T-helper 2 cell treated with Interferon-gamma antibody and Interleukin-4, amounts not matched to agents 5 μg/mL and 100 μg/mL, for 36 hours (primary cell): Measurements from ENCODE around the gene PHF2.

Experiments used
- DNase-seq: peaks from one replicate; pipeline ENCODE4 v3.0.0; 2021; ENCODE audit warnings: low spot score
- H3K27ac Mint-ChIP-seq: one replicate; pipeline ENCODE4 v1.8.0; 2021; ENCODE audit warnings: mild to moderate bottlenecking, mixed read lengths
- H3K27me3 Mint-ChIP-seq: one replicate; pipeline ENCODE4 v1.8.0; 2021; ENCODE audit warnings: low read depth, mixed read lengths
- H3K36me3 Mint-ChIP-seq: one replicate; pipeline ENCODE4 v1.8.0; 2021; ENCODE audit warnings: low read depth, mixed read lengths
- H3K4me1 Mint-ChIP-seq: one replicate; pipeline ENCODE4 v1.8.0; 2021; ENCODE audit warnings: low read depth, mixed read lengths
- H3K4me3 Mint-ChIP-seq: one replicate; pipeline ENCODE4 v1.8.0; 2022; ENCODE audit warnings: mild to moderate bottlenecking, moderate library complexity, mixed read lengths
- H3K9me3 Mint-ChIP-seq: one replicate; pipeline ENCODE4 v1.8.0; 2021; ENCODE audit warnings: mixed read lengths

Gene PHF2

DNA sequence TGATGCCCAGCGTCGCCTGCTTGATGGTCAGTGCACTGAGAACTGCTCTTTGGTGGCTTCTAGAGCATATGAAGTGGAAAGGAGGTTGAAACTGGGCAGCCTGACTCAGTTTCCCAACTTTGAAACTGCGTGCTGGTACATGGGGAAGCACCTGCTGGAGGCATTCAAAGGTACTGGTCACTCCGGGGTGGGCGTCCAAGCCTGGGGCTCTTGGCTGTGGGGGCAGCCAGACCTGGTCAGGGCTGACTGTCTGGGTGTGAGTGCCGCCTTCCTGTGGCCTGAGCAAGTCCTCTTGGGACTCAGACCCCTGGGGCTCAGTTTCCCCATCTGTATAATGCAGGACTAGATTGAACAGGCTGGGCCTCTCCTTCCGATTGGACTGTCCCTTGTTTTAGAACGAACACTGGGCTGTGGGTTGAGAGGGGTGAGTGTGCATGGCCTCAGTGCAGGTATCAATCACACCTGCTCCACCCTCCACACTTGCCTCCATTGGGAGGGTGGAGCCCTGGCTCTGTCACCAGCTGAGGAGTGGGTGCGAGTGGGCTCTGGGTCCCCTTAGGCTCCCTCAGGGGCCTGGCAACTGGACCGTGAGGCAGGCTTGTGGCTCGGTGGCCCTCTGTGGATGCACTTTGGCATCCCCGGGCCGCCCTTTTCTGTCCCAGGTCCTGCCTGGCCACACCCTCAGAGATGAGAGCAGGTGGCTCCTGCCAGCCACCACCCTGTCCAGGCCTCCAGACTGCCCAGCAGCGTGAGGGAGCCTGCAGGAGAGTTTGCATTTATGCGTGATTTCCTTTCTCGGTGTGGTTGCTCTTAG is 80.2 kb downstream of the PHF2 start:
- Mint-ChIP-seq H3K4me3 (no peak overlapping the region), H3K36me3 (peaks cover 14% of the 10 kb centered on the region), H3K4me1 (no peaks in the 10 kb centered on the region), H3K27me3 (no peaks in the 10 kb centered on the region), H3K9me3 (no peaks in the 10 kb centered on the region), H3K27ac (no peak overlapping the region)
- no peak for DNase-seq

DNA sequence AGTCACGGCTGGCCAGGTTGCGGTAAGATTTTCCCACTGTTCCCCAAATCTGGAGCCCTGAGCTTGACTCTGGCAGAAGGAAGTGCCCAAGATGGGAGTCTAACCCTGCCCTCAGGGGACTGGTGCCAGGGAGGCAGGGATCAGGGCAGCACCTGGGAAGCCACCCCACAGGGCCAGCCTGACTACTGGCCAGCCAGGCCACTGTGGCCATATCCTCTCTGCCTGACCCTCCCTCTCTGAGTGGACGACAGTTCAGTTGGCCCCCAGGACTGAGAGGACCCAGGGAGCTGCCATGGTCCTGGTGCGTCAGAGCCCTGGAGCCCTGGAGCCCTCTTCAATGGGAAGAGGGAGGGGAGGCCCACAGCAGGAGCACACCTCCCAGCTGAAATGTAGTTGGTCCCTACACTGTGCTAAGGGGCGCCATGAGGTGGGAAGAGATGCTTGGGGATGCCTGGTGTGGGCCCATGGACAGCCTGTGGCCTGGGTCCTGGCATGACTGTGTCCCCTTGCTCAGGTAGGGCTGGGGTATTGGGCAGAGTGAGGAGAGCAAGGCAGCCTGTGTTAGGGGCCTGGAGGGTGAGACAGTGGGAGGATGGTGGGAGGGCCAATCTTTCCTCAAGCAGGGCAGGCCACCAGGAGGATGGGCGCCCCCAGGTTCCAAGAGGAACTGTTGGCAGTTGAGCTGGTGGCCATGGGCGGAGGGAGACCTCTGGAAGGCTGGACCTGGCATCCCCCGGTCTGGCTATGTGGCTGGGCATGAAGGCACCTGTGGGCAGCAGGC is 81.1 kb downstream of the PHF2 start:
- no peaks in the 10 kb centered on the region for H3K9me3 Mint-ChIP-seq
- H3K36me3 Mint-ChIP-seq, result peaks cover 10% of the 10 kb centered on the region
- no peak overlapping the region for H3K27ac Mint-ChIP-seq
- no peak for DNase-seq
- H3K27me3 Mint-ChIP-seq, result no peaks in the 10 kb centered on the region
- H3K4me3 Mint-ChIP-seq, result no peak overlapping the region
- H3K4me1 Mint-ChIP-seq, result no peaks in the 10 kb centered on the region

GRCh38 chr9:93658184-93658925 is 82.0 kb downstream of the PHF2 start:
- no peak for DNase-seq
- no peak overlapping the region for H3K27ac Mint-ChIP-seq

GRCh38 chr9:93659044-93659836 is 82.9 kb downstream of the PHF2 start:
- no peak for DNase-seq
- Mint-ChIP-seq H3K4me3 (no peak overlapping the region), H3K9me3 (no peaks in the 10 kb centered on the region), H3K36me3 (peaks cover 3% of the 10 kb centered on the region), H3K4me1 (no peaks in the 10 kb centered on the region), H3K27me3 (no peaks in the 10 kb centered on the region), H3K27ac (no peak overlapping the region)

More at GRCh38 chr9:93658184-93658925, 82.0 kb downstream of the PHF2 start:
- Mint-ChIP-seq H3K36me3 (peaks cover 5% of the 10 kb centered on the region), H3K4me3 (no peak overlapping the region), H3K4me1 (no peaks in the 10 kb centered on the region), H3K9me3 (no peaks in the 10 kb centered on the region), H3K27me3 (no peaks in the 10 kb centered on the region)

DNA sequence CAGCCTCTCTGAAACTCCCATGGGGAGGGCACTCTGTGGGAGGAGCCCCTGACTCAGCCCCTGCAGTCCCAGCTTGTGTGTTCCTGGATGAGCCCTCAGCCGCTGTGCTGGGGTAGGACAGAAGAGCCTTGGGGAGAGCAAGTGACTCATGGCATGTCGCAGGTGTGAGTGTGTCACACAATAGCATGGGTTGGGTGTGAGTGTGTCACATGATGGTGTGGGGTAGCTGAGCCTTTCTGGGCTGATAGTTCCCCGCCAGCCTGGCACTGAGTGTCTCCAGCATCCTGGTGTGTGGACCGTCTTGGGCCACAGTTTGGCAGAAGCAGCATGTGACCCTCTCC is 83.4 kb downstream of the PHF2 start:
- no peak for DNase-seq
- Mint-ChIP-seq H3K36me3 (peaks cover 6% of the 10 kb centered on the region), H3K27ac (no peak overlapping the region), H3K4me3 (no peak overlapping the region), H3K27me3 (no peaks in the 10 kb centered on the region), H3K9me3 (no peaks in the 10 kb centered on the region), H3K4me1 (no peaks in the 10 kb centered on the region)

DNA sequence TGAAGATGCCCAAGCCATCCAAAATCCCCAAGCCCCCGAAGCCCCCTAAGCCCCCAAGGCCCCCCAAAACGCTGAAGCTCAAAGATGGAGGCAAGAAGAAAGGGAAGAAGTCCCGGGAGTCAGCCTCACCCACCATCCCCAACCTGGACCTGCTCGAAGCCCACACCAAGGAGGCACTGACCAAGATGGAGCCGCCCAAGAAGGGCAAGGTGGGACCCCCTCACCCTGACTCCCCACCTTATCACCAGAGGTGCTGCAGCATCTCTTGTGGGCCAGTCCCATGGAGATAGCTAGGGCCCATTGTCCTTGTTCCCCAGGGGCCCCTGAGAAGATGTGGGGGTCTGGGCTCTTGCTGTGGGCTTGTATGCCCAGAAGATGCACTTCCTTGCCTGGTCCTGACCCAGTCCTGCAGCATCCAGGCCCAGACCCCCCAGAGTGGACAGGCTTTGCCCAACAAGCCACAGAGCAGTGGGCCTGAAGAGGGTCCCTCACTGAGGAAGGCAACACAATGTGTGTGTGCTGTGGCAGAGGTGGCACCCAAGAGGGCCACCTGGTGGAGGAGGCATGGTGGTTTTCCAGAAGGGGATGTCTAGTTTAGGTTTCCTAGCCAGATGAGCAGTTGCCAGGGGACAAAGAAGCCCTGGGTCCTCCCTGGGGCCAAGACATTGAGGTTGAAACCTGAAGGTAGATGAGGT is 84.1 kb downstream of the PHF2 start:
- H3K27me3 Mint-ChIP-seq, result no peaks in the 10 kb centered on the region
- DNase-seq, result no peak
- no peak overlapping the region for H3K4me3 Mint-ChIP-seq
- peaks cover 6% of the 10 kb centered on the region for H3K36me3 Mint-ChIP-seq
- H3K27ac Mint-ChIP-seq, result no peak overlapping the region
- no peaks in the 10 kb centered on the region for H3K9me3 Mint-ChIP-seq
- H3K4me1 Mint-ChIP-seq, result no peaks in the 10 kb centered on the region

GRCh38 chr9:93661591-93661990 is 85.2 kb downstream of the PHF2 start:
- no peak for DNase-seq
- no peaks in the 10 kb centered on the region for H3K9me3 Mint-ChIP-seq
- H3K27me3 Mint-ChIP-seq, result no peaks in the 10 kb centered on the region
- H3K4me3 Mint-ChIP-seq, result no peak overlapping the region
- H3K36me3 Mint-ChIP-seq, result peaks cover 6% of the 10 kb centered on the region
- no peak overlapping the region for H3K27ac Mint-ChIP-seq
- no peaks in the 10 kb centered on the region for H3K4me1 Mint-ChIP-seq

GRCh38 chr9:93662016-93662638 is 85.7 kb downstream of the PHF2 start:
- H3K27me3 Mint-ChIP-seq, result no peaks in the 10 kb centered on the region
- no peaks in the 10 kb centered on the region for H3K4me1 Mint-ChIP-seq
- DNase-seq, result no peak
- no peak overlapping the region for H3K27ac Mint-ChIP-seq
- no peaks in the 10 kb centered on the region for H3K9me3 Mint-ChIP-seq
- H3K36me3 Mint-ChIP-seq, result peaks cover 6% of the 10 kb centered on the region
- H3K4me3 Mint-ChIP-seq, result no peak overlapping the region

DNA sequence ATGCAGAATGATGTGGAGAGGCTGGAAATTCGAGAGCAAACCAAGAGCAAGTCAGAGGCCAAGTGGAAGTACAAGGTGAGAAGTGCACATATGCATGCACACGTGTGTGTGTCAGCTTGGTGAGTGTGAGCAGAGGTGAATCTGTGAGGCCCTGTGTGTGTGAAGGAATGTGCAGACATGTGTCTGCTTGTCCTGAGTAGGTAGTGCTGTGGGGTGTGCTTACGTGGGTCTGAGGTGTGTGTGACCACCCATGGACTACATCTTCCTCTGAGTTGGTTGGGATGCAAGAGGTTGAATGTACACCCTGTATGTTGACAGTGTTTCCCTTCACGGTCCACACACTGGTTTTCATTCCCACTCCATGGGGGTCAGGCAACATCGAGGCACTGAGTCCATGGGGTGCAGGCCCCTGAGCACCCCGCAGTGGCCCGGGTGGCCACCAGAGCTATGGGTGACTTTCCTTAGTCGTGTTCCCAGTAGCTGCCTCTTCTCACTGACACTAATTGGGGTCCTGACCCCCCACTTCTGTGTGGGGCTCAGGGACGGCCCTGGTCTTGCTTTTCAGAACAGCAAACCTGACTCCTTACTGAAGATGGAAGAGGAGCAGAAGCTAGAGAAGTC is 86.7 kb downstream of the PHF2 start:
- no peak for DNase-seq
- no peaks in the 10 kb centered on the region for H3K27me3 Mint-ChIP-seq
- peaks cover 6% of the 10 kb centered on the region for H3K36me3 Mint-ChIP-seq
- H3K4me3 Mint-ChIP-seq, result no peak overlapping the region
- H3K4me1 Mint-ChIP-seq, result no peaks in the 10 kb centered on the region
- no peaks in the 10 kb centered on the region for H3K9me3 Mint-ChIP-seq
- H3K27ac Mint-ChIP-seq, result no peak overlapping the region

- Mint-ChIP-seq H3K36me3 (peaks cover 6% of the 10 kb centered on the region), H3K27ac (no peak overlapping the region), H3K4me1 (no peaks in the 10 kb centered on the region), H3K9me3 (no peaks in the 10 kb centered on the region), H3K4me3 (no peak overlapping the region), H3K27me3 (no peaks in the 10 kb centered on the region)
- no peak for DNase-seq
Observed at GRCh38 chr9:93663877-93664548, 87.6 kb downstream of the PHF2 start.

- no peaks in the 10 kb centered on the region for H3K9me3 Mint-ChIP-seq
- no peak overlapping the region for H3K4me3 Mint-ChIP-seq
- no peak for DNase-seq
- H3K27me3 Mint-ChIP-seq, result no peaks in the 10 kb centered on the region
- H3K27ac Mint-ChIP-seq, result no peak overlapping the region
- H3K36me3 Mint-ChIP-seq, result peaks cover 6% of the 10 kb centered on the region
- no peaks in the 10 kb centered on the region for H3K4me1 Mint-ChIP-seq
Observed at GRCh38 chr9:93664549-93665120, 88.3 kb downstream of the PHF2 start.

DNA sequence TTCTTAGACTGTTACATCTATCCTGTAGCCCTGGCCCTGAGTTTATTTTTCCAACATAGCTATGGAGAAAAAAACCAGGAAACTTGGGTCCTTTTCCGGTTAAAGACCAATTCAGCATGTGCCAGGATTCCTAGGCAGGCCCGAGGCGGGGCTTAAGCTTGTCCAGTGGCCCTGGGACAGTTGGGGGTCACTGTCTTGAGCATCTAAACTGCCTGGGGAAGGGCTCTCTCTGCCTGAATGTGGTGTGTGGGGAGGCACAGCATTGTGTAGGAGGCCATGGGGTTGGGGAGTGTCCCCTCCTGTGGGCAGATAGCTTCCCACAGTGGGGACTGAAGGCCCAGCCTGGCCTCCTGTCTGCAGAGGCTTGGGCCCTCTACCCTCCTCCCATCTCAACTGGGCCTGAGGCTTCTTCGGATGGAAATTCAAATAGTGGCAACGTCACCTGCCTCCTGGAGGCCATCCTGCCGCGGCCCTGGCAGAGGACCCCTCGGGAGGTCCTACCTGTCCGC is 88.8 kb downstream of the PHF2 start:
- DNase-seq, result no peak
- H3K9me3 Mint-ChIP-seq, result no peaks in the 10 kb centered on the region
- H3K4me1 Mint-ChIP-seq, result no peaks in the 10 kb centered on the region
- H3K36me3 Mint-ChIP-seq, result peaks cover 4% of the 10 kb centered on the region
- no peak overlapping the region for H3K4me3 Mint-ChIP-seq
- no peak overlapping the region for H3K27ac Mint-ChIP-seq
- H3K27me3 Mint-ChIP-seq, result no peaks in the 10 kb centered on the region
